Panc1 (cell line): ENCODE results near the gene PCDHGA1. TPM values are rescaled to one million over a fixed set of nuclear protein-coding genes. Genes with fewer than 3 reads are reported as not detected.
"Not testable (repeated sequence)": the region's sequence is repeated elsewhere in the genome, so short reads cannot be mapped to it uniquely, and the experiment has no call there.

Experiments
- ATAC-seq: fragments of 200-7000 bp; cut with Tn5 transposase; 2 replicates; pipeline ENCODE4 v1.9.1; 2020; ENCODE audit warnings: mild to moderate bottlenecking, moderate library complexity
- BruUV-seq: library from RNA; stranded (reverse); fragments of 400-500 nt; replicated peaks from 2 replicates; lab custom pipeline; 2021; lab: Mats Ljungman, UMichigan
- CTCF ChIA-PET: fragments of 300-600 bp; sonication (Branson Sonifier 250); formaldehyde crosslinking; loops from one replicate; lab custom pipeline; 2022; ENCODE audit warnings: antibody characterized with exemption; lab: Charles Lee
- POLR2A ChIA-PET: fragments of 300-600 bp; sonication (Branson Sonifier 250); formaldehyde crosslinking; loops from one replicate; lab custom pipeline; 2022; ENCODE audit warnings: antibody characterized with exemption; lab: Charles Lee
- DNase-seq: peaks from one replicate; pipeline ENCODE4 v3.0.0-alpha.2; 2010; ENCODE audit warnings: low read depth, low spot score
- H3K27ac ChIP-seq: 2 replicates; pipeline ENCODE4 v1.5.1; 2011; ENCODE audit warnings: mild to moderate bottlenecking, low read length, inconsistent platforms
- H3K27me3 ChIP-seq: fragments of 200-500 bp; sonication (Bioruptor generic); 2 replicates; pipeline ENCODE4 v1.6.0; 2014; ENCODE audit warnings: low read length, inconsistent platforms; ENCODE audit not compliant: control insufficient read depth, insufficient read depth
- H3K36me3 ChIP-seq: fragments of 200-500 bp; sonication (Bioruptor generic); 2 replicates; pipeline ENCODE4 v1.5.1; 2014; ENCODE audit warnings: inconsistent platforms, mild to moderate bottlenecking, low read length, moderate library complexity; ENCODE audit not compliant: control insufficient read depth, insufficient read depth
- H3K4me1 ChIP-seq: 2 replicates; pipeline ENCODE4 v1.5.1; 2011; ENCODE audit warnings: inconsistent platforms, mild to moderate bottlenecking, low read length, moderate library complexity; ENCODE audit not compliant: control insufficient read depth, insufficient read depth
- H3K4me3 ChIP-seq, 2 experiments: 2 replicates each; pipeline ENCODE4 v1.5.1; 2011 to 2012; ENCODE audit warnings: low read depth in 2 of 2, low read length in 2 of 2, mild to moderate bottlenecking in 2 of 2, inconsistent platforms in 1 of 2, moderate library complexity in 1 of 2
- H3K9me3 ChIP-seq: fragments of 200-500 bp; sonication (Bioruptor generic); 2 replicates; pipeline ENCODE4 v1.5.1; 2014; ENCODE audit warnings: low read depth, mild to moderate bottlenecking, inconsistent platforms, low read length, moderate library complexity; ENCODE audit not compliant: control insufficient read depth, insufficient read depth
- CTCF ChIP-seq: fragments of 450-650 bp; IDR thresholded peaks from 2 replicates; pipeline ENCODE4 v1.5.1; 2017; ENCODE audit warnings: mild to moderate bottlenecking
- POLR2AphosphoS5 ChIP-seq: IDR thresholded peaks from 2 replicates; pipeline ENCODE4 v1.6.1; 2012; ENCODE audit warnings: mild to moderate bottlenecking, low read depth, low read length, moderate library complexity
- REST ChIP-seq, 2 experiments: IDR thresholded peaks; 2 replicates each; pipeline ENCODE4 v1.6.1; 2011 to 2012; ENCODE audit warnings: low read depth in 2 of 2, control low read depth in 1 of 2, low read length in 1 of 2, mild to moderate bottlenecking in 1 of 2, moderate library complexity in 1 of 2; ENCODE audit not compliant: insufficient read depth in 1 of 2
- SIN3A ChIP-seq: IDR thresholded peaks from 2 replicates; pipeline ENCODE4 v1.6.1; 2012; ENCODE audit warnings: low read depth, mild to moderate bottlenecking, low read length, moderate library complexity, borderline replicate concordance; ENCODE audit not compliant: insufficient read depth
- TCF7L2 ChIP-seq: IDR thresholded peaks from 2 replicates; pipeline ENCODE4 v1.6.1; 2011; ENCODE audit warnings: mild to moderate bottlenecking, low read depth, low read length, inconsistent platforms
- in situ Hi-C: cut with HindIII; loops from 2 replicates; pipeline ENCODE4 v1.10.0; 2016; ENCODE audit warnings: low sequenced_read_pairs, low pct_unique_long_range_greater_than_20kb
- intact Hi-C: fragments of 100-400 bp; cut with micrococcal nuclease; formaldehyde crosslinking; loops from one replicate; pipeline ENCODE4 v1.10.0; 2022; ENCODE audit not compliant: unreplicated experiment
- total RNA-seq: library from RNA; stranded (reverse); gene quantifications from one replicate; pipeline ENCODE4 v1.2.1, GENCODE V29; 2021; ENCODE audit not compliant: unreplicated experiment

The PCDHGA1 gene
- total RNA-seq, 1 experiment from 2014 or later, result 0.92 TPM

- intact Hi-C loops (no loop called here), in situ Hi-C loops (no loop called here)
- ATAC-seq, result no peak
- POLR2A ChIA-PET, result no interaction called here
- CTCF ChIA-PET, result no interaction called here
- BruUV-seq, result no TSS peak
- Histone ChIP-seq H3K27me3 (no peaks in the 10 kb centered on the region; the same call in 1 of the 2 replicates), H3K9me3 (no peaks in the 10 kb centered on the region; the same call in 1 of the 2 replicates), H3K27ac (no peak within 1 kb of the TSS), H3K4me1 (no peaks in the 10 kb centered on the region), H3K36me3 (no peaks in the 10 kb centered on the region), H3K4me3 (no peak within 1 kb of the TSS)
- TF ChIP-seq CTCF (peak; percentile 26; the same call in 1 of the 2 replicates), POLR2AphosphoS5 (no peak), REST (IDR thresholded peaks at IDR 0.05; ENCODE audit: insufficient read depth in 1 of 2, low read depth in 2 of 2, low read length in 1 of 2) (no peak)
- DNase-seq, result no peak
These were observed 62.3 kb downstream of the PCDHGA1 start, which contains the start of gene PCDHGA8 for GRCh38 chr5:141392429-141393198. PCDHGA8 (plus strand) TSS chr5:141392633; CDS start chr5:141392814, 181 bp downstream.

- ATAC-seq (no peak), DNase-seq (no peak)
- no peak overlapping the region for H3K4me3 ChIP-seq
- ChIA-PET POLR2A (no interaction called here), CTCF (no interaction called here)
- BruUV-seq, result no TSS peak
- intact Hi-C loops (no loop called here), in situ Hi-C loops (no loop called here)
- H3K36me3 ChIP-seq, result no peaks in the 10 kb centered on the region
- H3K27ac ChIP-seq, result no peak overlapping the region
- TF ChIP-seq TCF7L2, result no peak
- TF ChIP-seq REST (IDR thresholded peaks at IDR 0.05; ENCODE audit: insufficient read depth in 1 of 2, low read depth in 2 of 2, low read length in 1 of 2), result no peak
- no peak for TF ChIP-seq POLR2AphosphoS5
- TF ChIP-seq CTCF, result no peak
- TF ChIP-seq SIN3A, result no peak
- no peaks in the 10 kb centered on the region; the same call in 1 of the 2 replicates for H3K9me3 ChIP-seq
- no peaks in the 10 kb centered on the region; the same call in 1 of the 2 replicates for H3K27me3 ChIP-seq
- H3K4me1 ChIP-seq, result no peaks in the 10 kb centered on the region
These were observed 63.0 kb downstream of the PCDHGA1 start for GRCh38 chr5:141393267-141393666.

GRCh38 chr5:141394401-141395187, 64.3 kb downstream of the PCDHGA1 start:
- H3K36me3 ChIP-seq, H3K4me1 ChIP-seq, POLR2A ChIA-PET, H3K27ac ChIP-seq, CTCF ChIA-PET, DNase-seq, H3K4me3 ChIP-seq, intact Hi-C loops, ATAC-seq, H3K9me3 ChIP-seq, BruUV-seq, H3K27me3 ChIP-seq, in situ Hi-C loops: not testable (repeated sequence)
